GM23338 (cell line): Measurements from ENCODE around the gene LYPD4. TPM values are rescaled to one million over a fixed set of nuclear protein-coding genes. Genes with fewer than 3 reads are reported as not detected.

ENCODE experiments used
- ATAC-seq: fragments of 200-7000 bp; cut with Tn5 transposase; 3 replicates; pipeline ENCODE4 v1.9.1; 2020
- DNase-seq: peaks from one replicate; pipeline ENCODE4 v3.0.0-alpha.2; 2015; ENCODE audit warnings: low spot score
- H2AFZ ChIP-seq: fragments of 200-600 bp; sonication (generic); 2 replicates; pipeline ENCODE4 v1.8.0; 2016; ENCODE audit warnings: antibody characterized with exemption, mild to moderate bottlenecking, moderate library complexity
- H3F3A ChIP-seq: fragments of 200-600 bp; sonication (generic); replicated peaks from 2 replicates; pipeline ENCODE4 v1.8.0; 2017; ENCODE audit warnings: antibody characterized with exemption, mixed run types, low read depth
- H3K27ac ChIP-seq: fragments of 200-600 bp; sonication (generic); 2 replicates; pipeline ENCODE4 v1.6.1; 2016; ENCODE audit warnings: low read depth
- H3K27me3 ChIP-seq: fragments of 200-600 bp; sonication (generic); 2 replicates; pipeline ENCODE4 v1.8.0; 2016; ENCODE audit warnings: mild to moderate bottlenecking, mixed run types, moderate library complexity; ENCODE audit not compliant: insufficient read depth
- H3K36me3 ChIP-seq: fragments of 200-600 bp; sonication (generic); 2 replicates; pipeline ENCODE4 v1.8.0; 2016; ENCODE audit warnings: mild to moderate bottlenecking; ENCODE audit not compliant: insufficient read depth
- H3K4me1 ChIP-seq: fragments of 200-600 bp; sonication (generic); 2 replicates; pipeline ENCODE4 v1.8.0; 2016; ENCODE audit warnings: mild to moderate bottlenecking, moderate library complexity; ENCODE audit not compliant: insufficient read depth
- H3K4me2 ChIP-seq: fragments of 200-600 bp; sonication (generic); 2 replicates; pipeline ENCODE4 v1.7.1; 2017; ENCODE audit warnings: mixed run types
- H3K4me3 ChIP-seq: fragments of 200-600 bp; sonication (generic); 2 replicates; pipeline ENCODE4 v1.6.1; 2016; ENCODE audit warnings: mixed run types
- H3K79me2 ChIP-seq: fragments of 200-600 bp; sonication (generic); replicated peaks from 2 replicates; pipeline ENCODE4 v1.8.0; 2017; ENCODE audit warnings: mild to moderate bottlenecking; ENCODE audit not compliant: insufficient read depth
- H3K9me2 ChIP-seq: fragments of 200-600 bp; sonication (generic); 2 replicates; pipeline ENCODE4 v1.8.0; 2017; ENCODE audit not compliant: insufficient read depth
- H4K20me1 ChIP-seq: fragments of 200-600 bp; sonication (generic); replicated peaks from 2 replicates; pipeline ENCODE4 v1.8.0; 2017; ENCODE audit warnings: mild to moderate bottlenecking; ENCODE audit not compliant: insufficient read depth
- H3K27ac Mint-ChIP-seq: 2 replicates; pipeline ENCODE4 v1.8.0; 2020; ENCODE audit warnings: inconsistent platforms, mild to moderate bottlenecking, moderate library complexity, mixed read lengths
- H3K27me3 Mint-ChIP-seq: 3 replicates; pipeline ENCODE4 v1.8.0; 2022; ENCODE audit warnings: low read depth, mild to moderate bottlenecking, moderate library complexity, mixed read lengths, inconsistent platforms; ENCODE audit not compliant: insufficient read depth, poor library complexity
- H3K36me3 Mint-ChIP-seq: 3 replicates; pipeline ENCODE4 v1.8.0; 2021; ENCODE audit warnings: low read depth, mild to moderate bottlenecking, inconsistent platforms, moderate library complexity, mixed read lengths
- H3K4me1 Mint-ChIP-seq: 3 replicates; pipeline ENCODE4 v1.8.0; 2020; ENCODE audit warnings: mild to moderate bottlenecking, inconsistent platforms, mixed read lengths
- H3K4me3 Mint-ChIP-seq: 3 replicates; pipeline ENCODE4 v1.8.0; 2021; ENCODE audit warnings: moderate library complexity, mild to moderate bottlenecking, inconsistent platforms, mixed read lengths
- H3K9me3 Mint-ChIP-seq: 3 replicates; pipeline ENCODE4 v1.8.0; 2020; ENCODE audit warnings: moderate library complexity, mild to moderate bottlenecking, inconsistent platforms, mixed read lengths
- CREB1 ChIP-seq: fragments of 250-450 bp; sonication (Bioruptor Pico); IDR thresholded peaks from 2 replicates; pipeline ENCODE4 v1.5.0; 2020; ENCODE audit warnings: low read depth, mild to moderate bottlenecking, moderate library complexity
- EZH2 ChIP-seq: fragments of 200-600 bp; sonication (generic); IDR thresholded peaks from one replicate; pipeline ENCODE4 v1.8.0; 2017; ENCODE audit warnings: antibody characterized with exemption, mild to moderate bottlenecking, low read depth; ENCODE audit not compliant: unreplicated experiment
- EZH2phosphoT487 ChIP-seq: fragments of 200-600 bp; sonication (generic); IDR thresholded peaks from one replicate; pipeline ENCODE4 v1.8.1; 2018; ENCODE audit warnings: antibody characterized with exemption; ENCODE audit not compliant: unreplicated experiment
- JUNB ChIP-seq: IDR thresholded peaks from one replicate; pipeline ENCODE4 v1.6.1; 2016; ENCODE audit warnings: antibody characterized with exemption; ENCODE audit not compliant: unreplicated experiment
- POLR2AphosphoS5 ChIP-seq: IDR thresholded peaks from 2 replicates; pipeline ENCODE4 v1.6.1; 2016; ENCODE audit warnings: antibody characterized with exemption, low read depth
- STAT1 ChIP-seq: IDR thresholded peaks from one replicate; pipeline ENCODE4 v1.6.1; 2016; ENCODE audit warnings: antibody characterized with exemption; ENCODE audit not compliant: unreplicated experiment
- polyA plus RNA-seq: library from polyadenylated mRNA; unstranded; fragments of >200 nt; fragmentation: Nextera tagmentation; extraction: Ambion mirVana; gene quantifications from 2 replicates; pipeline ENCODE4 v1.2.1, GENCODE V29; 2016
- total RNA-seq: library from RNA; depleted of rRNA; stranded (reverse); fragments of >200 nt; shearing (Covaris generic); gene quantifications from 2 replicates; pipeline ENCODE4 v1.2.3, GENCODE V29; 2014
- TF ChIP-seq, protein P1 (sequence below), 2 experiments: fragments of 200-600 bp in 1 of 2; sonication (generic) in 1 of 2; conservative IDR thresholded peaks; 2 replicates each; pipeline versions ENCODE4 v1.5.1 to v1.6.1; 2016 to 2017; ENCODE audit warnings: antibody characterized with exemption in 2 of 2, low read depth in 2 of 2, mild to moderate bottlenecking in 2 of 2, moderate library complexity in 1 of 2
- TF ChIP-seq, protein P2 (sequence below): IDR thresholded peaks from 2 replicates; pipeline ENCODE4 v1.6.1; 2016; ENCODE audit warnings: antibody characterized with exemption
- TF ChIP-seq, protein P3 (sequence below): IDR thresholded peaks from one replicate; pipeline ENCODE4 v1.6.1; 2018; ENCODE audit warnings: antibody characterized with exemption; ENCODE audit not compliant: unreplicated experiment

LYPD4 gene
- total and polyA plus RNA-seq, 2 experiments from 2014 or later, result not detected

DNA sequence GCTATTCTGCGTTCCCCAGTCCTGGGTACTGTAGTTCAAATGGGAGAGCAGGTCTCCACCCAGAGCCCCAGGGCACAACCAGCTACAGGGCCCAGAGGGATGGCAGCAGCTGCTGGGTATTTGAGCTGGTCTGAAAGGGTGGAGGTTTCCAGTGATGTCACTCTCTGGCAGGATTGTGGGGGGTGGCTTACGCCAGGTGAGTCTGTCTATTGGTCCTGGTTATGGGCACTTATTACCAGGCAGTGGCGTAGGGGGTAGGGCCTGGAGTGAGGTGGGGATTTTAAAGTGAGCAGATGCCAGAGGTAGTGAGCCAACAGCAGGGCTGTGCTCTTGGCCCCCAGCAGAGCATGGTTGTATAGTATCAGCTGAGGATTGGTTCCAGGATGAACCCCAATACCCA, 21.8 kb upstream of the LYPD4 start (continued):
- TF ChIP-seq, protein P1, sequence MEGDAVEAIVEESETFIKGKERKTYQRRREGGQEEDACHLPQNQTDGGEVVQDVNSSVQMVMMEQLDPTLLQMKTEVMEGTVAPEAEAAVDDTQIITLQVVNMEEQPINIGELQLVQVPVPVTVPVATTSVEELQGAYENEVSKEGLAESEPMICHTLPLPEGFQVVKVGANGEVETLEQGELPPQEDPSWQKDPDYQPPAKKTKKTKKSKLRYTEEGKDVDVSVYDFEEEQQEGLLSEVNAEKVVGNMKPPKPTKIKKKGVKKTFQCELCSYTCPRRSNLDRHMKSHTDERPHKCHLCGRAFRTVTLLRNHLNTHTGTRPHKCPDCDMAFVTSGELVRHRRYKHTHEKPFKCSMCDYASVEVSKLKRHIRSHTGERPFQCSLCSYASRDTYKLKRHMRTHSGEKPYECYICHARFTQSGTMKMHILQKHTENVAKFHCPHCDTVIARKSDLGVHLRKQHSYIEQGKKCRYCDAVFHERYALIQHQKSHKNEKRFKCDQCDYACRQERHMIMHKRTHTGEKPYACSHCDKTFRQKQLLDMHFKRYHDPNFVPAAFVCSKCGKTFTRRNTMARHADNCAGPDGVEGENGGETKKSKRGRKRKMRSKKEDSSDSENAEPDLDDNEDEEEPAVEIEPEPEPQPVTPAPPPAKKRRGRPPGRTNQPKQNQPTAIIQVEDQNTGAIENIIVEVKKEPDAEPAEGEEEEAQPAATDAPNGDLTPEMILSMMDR (conservative IDR thresholded peaks at IDR 0.05; ENCODE audit: low read depth in 2 of 2), result no peak
- TF ChIP-seq POLR2AphosphoS5 (no peak), JUNB (no peak), CREB1 (CRISPR knock-in tag) (no peak), STAT1 (no peak), EZH2 (no peak), EZH2phosphoT487 (no peak)
- TF ChIP-seq, protein P2, sequence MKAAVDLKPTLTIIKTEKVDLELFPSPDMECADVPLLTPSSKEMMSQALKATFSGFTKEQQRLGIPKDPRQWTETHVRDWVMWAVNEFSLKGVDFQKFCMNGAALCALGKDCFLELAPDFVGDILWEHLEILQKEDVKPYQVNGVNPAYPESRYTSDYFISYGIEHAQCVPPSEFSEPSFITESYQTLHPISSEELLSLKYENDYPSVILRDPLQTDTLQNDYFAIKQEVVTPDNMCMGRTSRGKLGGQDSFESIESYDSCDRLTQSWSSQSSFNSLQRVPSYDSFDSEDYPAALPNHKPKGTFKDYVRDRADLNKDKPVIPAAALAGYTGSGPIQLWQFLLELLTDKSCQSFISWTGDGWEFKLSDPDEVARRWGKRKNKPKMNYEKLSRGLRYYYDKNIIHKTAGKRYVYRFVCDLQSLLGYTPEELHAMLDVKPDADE, result no peak

DNA sequence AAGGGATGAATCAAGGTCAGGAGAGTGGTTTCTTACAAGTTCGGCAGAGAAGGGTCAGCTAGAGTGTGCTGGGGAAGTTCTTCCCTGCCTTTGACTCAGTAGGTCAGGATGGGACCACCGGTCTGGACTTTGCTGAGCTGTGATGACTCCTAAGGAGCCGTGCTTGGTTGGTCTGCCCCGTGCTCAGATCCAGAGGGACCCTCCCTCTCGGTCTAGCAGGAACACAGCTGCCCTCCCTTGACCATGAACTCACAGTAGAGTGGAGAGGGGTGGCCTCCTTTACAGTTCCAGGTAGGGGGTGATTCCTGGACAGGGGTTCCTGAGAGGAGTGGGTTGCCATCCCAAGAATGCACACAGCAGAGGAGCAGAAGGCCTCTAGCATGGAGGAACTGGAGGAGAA, 19.9 kb upstream of the LYPD4 start:
- peak overlapping the region; percentile 98 for H3K27ac ChIP-seq
- peaks cover 78% of the 10 kb centered on the region for H4K20me1 ChIP-seq
- H3K4me2 ChIP-seq, result peak overlapping the region; percentile 21
- H3K79me2 ChIP-seq, result peaks cover 80% of the 10 kb centered on the region
- no peaks in the 10 kb centered on the region for H3K9me2 ChIP-seq
- H3K36me3 Mint-ChIP-seq, result peaks cover 90% of the 10 kb centered on the region
- H3K27me3 Mint-ChIP-seq, result peaks cover 32% of the 10 kb centered on the region
- DNase-seq (no peak), ATAC-seq (no peak)
- H3F3A ChIP-seq, result peaks cover 84% of the 10 kb centered on the region
- H3K4me3 Mint-ChIP-seq, result peak overlapping the region; percentile 44; the same call in 2 of the 3 replicates
- TF ChIP-seq POLR2AphosphoS5, result peak; percentile 34; the same call in 1 of the 2 replicates
- TF ChIP-seq, protein P3, sequence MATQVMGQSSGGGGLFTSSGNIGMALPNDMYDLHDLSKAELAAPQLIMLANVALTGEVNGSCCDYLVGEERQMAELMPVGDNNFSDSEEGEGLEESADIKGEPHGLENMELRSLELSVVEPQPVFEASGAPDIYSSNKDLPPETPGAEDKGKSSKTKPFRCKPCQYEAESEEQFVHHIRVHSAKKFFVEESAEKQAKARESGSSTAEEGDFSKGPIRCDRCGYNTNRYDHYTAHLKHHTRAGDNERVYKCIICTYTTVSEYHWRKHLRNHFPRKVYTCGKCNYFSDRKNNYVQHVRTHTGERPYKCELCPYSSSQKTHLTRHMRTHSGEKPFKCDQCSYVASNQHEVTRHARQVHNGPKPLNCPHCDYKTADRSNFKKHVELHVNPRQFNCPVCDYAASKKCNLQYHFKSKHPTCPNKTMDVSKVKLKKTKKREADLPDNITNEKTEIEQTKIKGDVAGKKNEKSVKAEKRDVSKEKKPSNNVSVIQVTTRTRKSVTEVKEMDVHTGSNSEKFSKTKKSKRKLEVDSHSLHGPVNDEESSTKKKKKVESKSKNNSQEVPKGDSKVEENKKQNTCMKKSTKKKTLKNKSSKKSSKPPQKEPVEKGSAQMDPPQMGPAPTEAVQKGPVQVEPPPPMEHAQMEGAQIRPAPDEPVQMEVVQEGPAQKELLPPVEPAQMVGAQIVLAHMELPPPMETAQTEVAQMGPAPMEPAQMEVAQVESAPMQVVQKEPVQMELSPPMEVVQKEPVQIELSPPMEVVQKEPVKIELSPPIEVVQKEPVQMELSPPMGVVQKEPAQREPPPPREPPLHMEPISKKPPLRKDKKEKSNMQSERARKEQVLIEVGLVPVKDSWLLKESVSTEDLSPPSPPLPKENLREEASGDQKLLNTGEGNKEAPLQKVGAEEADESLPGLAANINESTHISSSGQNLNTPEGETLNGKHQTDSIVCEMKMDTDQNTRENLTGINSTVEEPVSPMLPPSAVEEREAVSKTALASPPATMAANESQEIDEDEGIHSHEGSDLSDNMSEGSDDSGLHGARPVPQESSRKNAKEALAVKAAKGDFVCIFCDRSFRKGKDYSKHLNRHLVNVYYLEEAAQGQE, result no peak
- no peaks in the 10 kb centered on the region for H3K27me3 ChIP-seq
- H3K4me1 ChIP-seq, result peaks cover 47% of the 10 kb centered on the region
- no peak overlapping the region for H2AFZ ChIP-seq
- H3K4me1 Mint-ChIP-seq, result peaks cover 47% of the 10 kb centered on the region
- H3K27ac Mint-ChIP-seq, result peak overlapping the region; percentile 90
- H3K4me3 ChIP-seq, result peak overlapping the region; percentile 24
- H3K9me3 Mint-ChIP-seq, result peaks cover 3% of the 10 kb centered on the region; the same call in 1 of the 3 replicates
- peaks cover 81% of the 10 kb centered on the region for H3K36me3 ChIP-seq
